Right lobe of liver (tissue), 6 donors: ENCODE results near the gene TNFRSF21. TPM values are rescaled to one million over a fixed set of nuclear protein-coding genes. Genes with fewer than 3 reads are reported as not detected.

Source experiments
- ATAC-seq, 4 donors: fragments of 200-7000 bp; cut with Tn5 transposase; one replicate each; pipeline ENCODE4 v1.9.1; 2020; ENCODE audit warnings: mild to moderate bottlenecking in 4 of 4, moderate library complexity in 4 of 4
- DNase-seq, 3 donors: peaks; one replicate each; pipeline ENCODE4 v3.0.0-alpha.2; 2020
- H3K27ac ChIP-seq, 3 donors: fragments of 200-600 bp; one replicate each; pipeline ENCODE4 v1.8.0; 2022
- H3K27me3 ChIP-seq, 2 donors: fragments of 200-600 bp; one replicate each; pipeline ENCODE4 v1.8.0; 2022
- H3K36me3 ChIP-seq, 4 donors: fragments of 200-600 bp; sonication (generic) in 1 of 4; one replicate each; pipeline versions ENCODE4 v1.5.1 to v1.8.0; 2017 to 2022; ENCODE audit warnings: control low read depth in 1 of 4
- H3K4me1 ChIP-seq, 4 donors: fragments of 200-600 bp; sonication (generic) in 1 of 4; one replicate each; pipeline versions ENCODE4 v1.5.1 to v1.8.0; 2017 to 2022; ENCODE audit warnings: control low read depth in 1 of 4
- H3K4me3 ChIP-seq, 3 donors: fragments of 200-600 bp; one replicate each; pipeline ENCODE4 v1.8.0; 2022
- H3K9me3 ChIP-seq, 4 donors: fragments of 200-600 bp; sonication (generic) in 1 of 4; one replicate each; pipeline versions ENCODE4 v1.5.1 to v1.8.0; 2017 to 2022; ENCODE audit warnings: control low read depth in 1 of 4
- CTCF ChIP-seq, 4 donors: fragments of 200-600 bp in 3 of 4; fragments of 450-650 bp in 1 of 4; IDR thresholded peaks; one replicate each; pipeline versions ENCODE4 v1.5.1 to v1.8.0; 2016 to 2022; ENCODE audit warnings: antibody characterized with exemption in 4 of 4, mild to moderate bottlenecking in 2 of 4
- POLR2A ChIP-seq: fragments of 450-650 bp; IDR thresholded peaks from one replicate; pipeline ENCODE4 v1.6.1; 2017; ENCODE audit warnings: antibody characterized with exemption, mild to moderate bottlenecking
- WGBS: methylation state at CpG from one replicate; pipeline ENCODE4 v1.1.6; 2018; ENCODE audit warnings: low coverage, low lambda C conversion rate; ENCODE audit not compliant: insufficient coverage; ENCODE audit errors: missing lambda C conversion rate; 5-methylcytosine and 5-hydroxymethylcytosine counted together
- intact Hi-C, 2 donors: fragments of 100-400 bp; cut with DNase I; formaldehyde crosslinking; loops; one replicate each; pipeline versions ENCODE4 v1.11.2 to v1.14.1; 2022
- total RNA-seq, 6 experiments: library from RNA; depleted of rRNA in 2 of 6; stranded (reverse); fragments of >200 nt in 2 of 6; fragmentation: NEBNext Ultra II Directional in 3 of 6; extraction: Animal tissue kit (Norgen Biotek cat#: 25700) in 3 of 6; gene quantifications; one replicate each; pipeline versions ENCODE4 v1.1.0 to v1.2.4, GENCODE V29; 2016 to 2023
- donor health status: DM: no; HTN: yes; CAD: no.
- donor health status: DM: no; HTN: no; CAD: no.
- donor health status: DM: no; HTN: no; CAD: no.
- donor health status: DM: no; HTN: yes; CAD: no.
- donor health status: DM: no; HTN: yes; CAD: no.

TNFRSF21 gene
- total RNA-seq, 6 experiments from 2014 or later = 1.9 to 7.9 (median 5.3) TPM

- intact Hi-C loops = no loop called here
- 61% methylated on average over 5 of the region's 5 CpGs for WGBS
- DNase-seq (no peak), ATAC-seq (no peak)
- Histone ChIP-seq H3K27me3 (no peaks in the 10 kb centered on the region), H3K27ac (no peak overlapping the region), H3K9me3 (no peaks in the 10 kb centered on the region), H3K4me1 (no peaks in the 10 kb centered on the region), H3K4me3 (no peak overlapping the region), H3K36me3 (no peaks in the 10 kb centered on the region)
- TF ChIP-seq POLR2A = no peak
- TF ChIP-seq CTCF (IDR thresholded peaks at IDR 0.05) = no peak
These were observed 58.3 kb downstream of the TNFRSF21 start for GRCh38 chr6:47251396-47251795.

GRCh38 chr6:47250302-47250701, 59.4 kb downstream of the TNFRSF21 start:
- Histone ChIP-seq H3K27ac (no peak overlapping the region), H3K27me3 (no peaks in the 10 kb centered on the region), H3K4me1 (no peaks in the 10 kb centered on the region), H3K4me3 (no peak overlapping the region), H3K36me3 (no peaks in the 10 kb centered on the region), H3K9me3 (no peaks in the 10 kb centered on the region)
- TF ChIP-seq CTCF (IDR thresholded peaks at IDR 0.05) (no peak), POLR2A (no peak)
- ATAC-seq (no peak), DNase-seq (no peak)
- intact Hi-C loops = no loop called here
- WGBS = 78% methylated on average over 1 of the region's 1 CpG

GRCh38 chr6:47248446-47248845, 61.3 kb downstream of the TNFRSF21 start:
- DNase-seq = no peak
- intact Hi-C loops = no loop called here
- no peak overlapping the region for H3K4me3 ChIP-seq

GRCh38 chr6:47247227-47247797, 62.4 kb downstream of the TNFRSF21 start:
- no peak overlapping the region for H3K4me3 ChIP-seq
- intact Hi-C loops = no loop called here
- no peaks in the 10 kb centered on the region for H3K4me1 ChIP-seq
- no peak overlapping the region for H3K27ac ChIP-seq
- peak; percentile 47 to 77 (median 64) for ATAC-seq
- no peak for TF ChIP-seq CTCF (IDR thresholded peaks at IDR 0.05)
- TF ChIP-seq POLR2A = no peak
- H3K27me3 ChIP-seq = no peaks in the 10 kb centered on the region
- no peaks in the 10 kb centered on the region for H3K9me3 ChIP-seq
- H3K36me3 ChIP-seq = no peaks in the 10 kb centered on the region
- DNase-seq = no peak
- WGBS = 26% methylated on average over 2 of the region's 2 CpGs

More at GRCh38 chr6:47248446-47248845, 61.3 kb downstream of the TNFRSF21 start:
- Histone ChIP-seq H3K27ac (no peak overlapping the region), H3K27me3 (no peaks in the 10 kb centered on the region), H3K36me3 (no peaks in the 10 kb centered on the region), H3K4me1 (no peaks in the 10 kb centered on the region), H3K9me3 (no peaks in the 10 kb centered on the region)
- peak in 3 of 4 donors; percentile 22 to 38 (median 31) for ATAC-seq
- WGBS = 57% methylated on average over 1 of the region's 1 CpG
- TF ChIP-seq POLR2A = no peak
- no peak for TF ChIP-seq CTCF (IDR thresholded peaks at IDR 0.05)
